Lower leg skin (tissue), 4 donors: Measurements from ENCODE around the gene KCNK15. TPM values are rescaled to one million over a fixed set of nuclear protein-coding genes. Genes with fewer than 3 reads are reported as not detected.

Experiments used
- DNase-seq, 2 donors: peaks; one replicate each; pipeline ENCODE4 v3.0.0-alpha.2; 2019; ENCODE audit warnings: low spot score in 2 of 2
- H3K4me3 ChIP-seq: fragments of 200-600 bp; sonication (generic); 2 replicates; pipeline ENCODE4 v1.5.1; 2017; ENCODE audit warnings: mild to moderate bottlenecking, low read depth; ENCODE audit not compliant: poor library complexity, severe bottlenecking
- POLR2A ChIP-seq, 2 donors: fragments of 450-650 bp; IDR thresholded peaks; one replicate each; pipeline ENCODE4 v1.6.1; 2016 to 2017; ENCODE audit warnings: antibody characterized with exemption in 2 of 2, mild to moderate bottlenecking in 1 of 2, moderate library complexity in 1 of 2
- WGBS, 2 donors: methylation state at CpG; one replicate each; pipeline ENCODE4 v1.1.5; 2018; 5-methylcytosine and 5-hydroxymethylcytosine counted together
- intact Hi-C: fragments of 100-400 bp; cut with DNase I; formaldehyde crosslinking; loops from one replicate; pipeline ENCODE4 v1.15.0; 2023; ENCODE audit warnings: low total_unique reads
- total RNA-seq, 4 donors: library from RNA; depleted of rRNA; stranded (reverse); fragments of >200 nt; gene quantifications; one replicate each; pipeline ENCODE4 v1.1.0, GENCODE V29; 2016
- TF ChIP-seq, protein P1 (sequence below), 3 donors: fragments of 450-650 bp; IDR thresholded peaks; one replicate each; pipeline ENCODE4 v1.5.1; 2016; ENCODE audit warnings: antibody characterized with exemption in 3 of 3, mild to moderate bottlenecking in 3 of 3, moderate library complexity in 2 of 3

Gene KCNK15
- total RNA-seq, 4 donors from 2014 or later: 1.5 to 3.5 (median 2.5) TPM

DNA sequence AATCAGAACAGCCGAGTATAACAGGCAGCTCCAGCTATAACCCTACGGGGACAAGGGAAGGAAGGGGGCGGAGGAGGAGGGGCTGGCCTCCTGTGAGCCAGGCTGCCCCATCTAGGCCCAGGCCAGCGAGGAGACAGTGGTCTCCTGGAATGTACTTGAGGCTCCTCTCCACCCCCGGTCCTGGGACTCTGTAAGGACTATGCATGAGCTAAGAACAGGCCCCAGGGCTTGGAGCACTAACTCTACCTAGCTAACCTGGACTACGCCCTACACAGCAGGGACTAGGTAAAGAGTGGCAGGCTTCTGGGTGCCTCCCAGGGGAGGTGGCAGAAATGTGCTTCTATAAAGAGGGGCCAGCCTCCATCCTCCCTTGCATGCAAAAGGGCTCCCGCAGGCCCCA lies 8.9 kb downstream of the KCNK15 start:
- TF ChIP-seq, protein P1, sequence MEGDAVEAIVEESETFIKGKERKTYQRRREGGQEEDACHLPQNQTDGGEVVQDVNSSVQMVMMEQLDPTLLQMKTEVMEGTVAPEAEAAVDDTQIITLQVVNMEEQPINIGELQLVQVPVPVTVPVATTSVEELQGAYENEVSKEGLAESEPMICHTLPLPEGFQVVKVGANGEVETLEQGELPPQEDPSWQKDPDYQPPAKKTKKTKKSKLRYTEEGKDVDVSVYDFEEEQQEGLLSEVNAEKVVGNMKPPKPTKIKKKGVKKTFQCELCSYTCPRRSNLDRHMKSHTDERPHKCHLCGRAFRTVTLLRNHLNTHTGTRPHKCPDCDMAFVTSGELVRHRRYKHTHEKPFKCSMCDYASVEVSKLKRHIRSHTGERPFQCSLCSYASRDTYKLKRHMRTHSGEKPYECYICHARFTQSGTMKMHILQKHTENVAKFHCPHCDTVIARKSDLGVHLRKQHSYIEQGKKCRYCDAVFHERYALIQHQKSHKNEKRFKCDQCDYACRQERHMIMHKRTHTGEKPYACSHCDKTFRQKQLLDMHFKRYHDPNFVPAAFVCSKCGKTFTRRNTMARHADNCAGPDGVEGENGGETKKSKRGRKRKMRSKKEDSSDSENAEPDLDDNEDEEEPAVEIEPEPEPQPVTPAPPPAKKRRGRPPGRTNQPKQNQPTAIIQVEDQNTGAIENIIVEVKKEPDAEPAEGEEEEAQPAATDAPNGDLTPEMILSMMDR (IDR thresholded peaks at IDR 0.05): no peak
- TF ChIP-seq POLR2A (IDR thresholded peaks at IDR 0.05): no peak
- DNase-seq: no peak
- intact Hi-C loops: loop anchor here (5.0 kb wide), 1 partner anchor 113 kb away; no protein-coding TSS in a partner anchor
- no peak overlapping the region for H3K4me3 ChIP-seq
- WGBS, 2 donors: 42 to 44% methylated on average over 7 of the region's 7 CpGs

DNA sequence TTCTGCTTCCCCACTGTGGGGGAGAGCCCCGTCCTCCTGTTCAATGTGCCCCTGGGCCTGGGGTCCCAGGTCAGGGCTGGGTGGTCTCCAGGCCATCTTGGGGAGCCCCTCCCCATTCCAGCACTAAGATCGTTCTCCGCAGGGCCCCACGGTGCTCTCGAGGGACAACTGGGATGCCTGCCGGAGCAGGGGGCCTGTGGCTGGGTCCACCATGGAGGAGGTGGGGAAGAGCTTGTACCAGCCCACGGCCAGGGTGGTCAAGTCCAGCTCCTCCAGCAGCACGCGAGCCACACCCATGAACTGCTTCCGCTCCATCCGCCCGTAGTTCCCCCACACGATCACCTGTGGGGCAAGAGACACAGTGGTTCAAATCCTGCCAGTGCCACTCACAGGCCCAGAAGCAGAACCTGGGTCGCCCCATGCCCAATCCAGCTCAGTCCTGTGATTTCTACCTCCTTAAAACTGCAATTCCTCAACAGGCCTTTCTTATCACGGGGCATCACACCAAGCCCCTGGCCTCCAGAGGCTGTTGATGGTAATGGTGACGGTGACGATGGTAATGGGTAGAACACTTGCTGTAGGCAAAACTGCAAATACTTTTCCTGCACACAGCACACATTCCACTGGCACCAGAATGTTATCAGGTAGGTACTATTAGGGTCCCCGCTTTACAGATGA lies 10.5 kb downstream of the KCNK15 start:
- no peak for DNase-seq
- TF ChIP-seq, protein P1 (IDR thresholded peaks at IDR 0.05): no peak
- no peak for TF ChIP-seq POLR2A (IDR thresholded peaks at IDR 0.05)
- no peak overlapping the region for H3K4me3 ChIP-seq
- 81 to 90% methylated on average over 16 to 18 of the region's 18 CpGs for WGBS, 2 donors
- intact Hi-C loops: no loop called here

- intact Hi-C loops: no loop called here
- no peak for DNase-seq
- TF ChIP-seq, protein P1 (IDR thresholded peaks at IDR 0.05): no peak
- no peak for TF ChIP-seq POLR2A (IDR thresholded peaks at IDR 0.05)
- WGBS, 2 donors: 92 to 97% methylated on average over 5 of the region's 5 CpGs
- no peak overlapping the region for H3K4me3 ChIP-seq
These were observed 11.3 kb downstream of the KCNK15 start for GRCh38 chr20:44756956-44757355.

GRCh38 chr20:44758247-44759101 lies 12.8 kb downstream of the KCNK15 start:
- 69 to 71% methylated on average over 10 of the region's 10 CpGs for WGBS, 2 donors
- intact Hi-C loops: no loop called here
- H3K4me3 ChIP-seq: no peak overlapping the region
- TF ChIP-seq, protein P1 (IDR thresholded peaks at IDR 0.05): no peak
- no peak for TF ChIP-seq POLR2A (IDR thresholded peaks at IDR 0.05)
- DNase-seq: no peak

- H3K4me3 ChIP-seq: no peak overlapping the region
- TF ChIP-seq, protein P1 (IDR thresholded peaks at IDR 0.05): no peak
- no peak for TF ChIP-seq POLR2A (IDR thresholded peaks at IDR 0.05)
- intact Hi-C loops: no loop called here
- DNase-seq: no peak
- WGBS, 2 donors: 50 to 56% methylated on average over 1 of the region's 1 CpG
These were observed 13.9 kb downstream of the KCNK15 start for GRCh38 chr20:44759595-44759994.
